ENCODE measurements around the gene HMG20B. TPM values are rescaled to one million over a fixed set of nuclear protein-coding genes. Genes with fewer than 3 reads are reported as not detected.

Gene HMG20B
- total RNA-seq, 1 experiment from 2014 or later = 115 TPM

GRCh38 chr19:3537101-3537437, 35.7 kb upstream of the HMG20B start:
- Histone ChIP-seq H3K9me2 (ENCODE audit: insufficient read depth) (no peaks in the 10 kb centered on the region), H3F3A (ENCODE audit: insufficient read depth, low read depth) (peaks cover 2% of the 10 kb centered on the region; the same call in 1 of the 2 replicates), H3K36me3 (ENCODE audit: low read depth) (no peaks in the 10 kb centered on the region), H3K27ac (no peak overlapping the region), H3K4me3 (no peak overlapping the region), H3K4me2 (no peak overlapping the region), H2AFZ (no peak overlapping the region), H3K79me2 (ENCODE audit: low read depth) (no peaks in the 10 kb centered on the region), H3K27me3 (ENCODE audit: insufficient read depth, low read depth) (no peaks in the 10 kb centered on the region), H3K9me3 (ENCODE audit: insufficient read depth, low read depth) (no peaks in the 10 kb centered on the region), H3K4me1 (replicated peaks; ENCODE audit: insufficient read depth) (no peaks in the 10 kb centered on the region), H4K20me1 (ENCODE audit: insufficient read depth) (no peaks in the 10 kb centered on the region; the same call in 1 of the 2 replicates)
- DNase-seq = no peak
- POLR2A ChIA-PET (ENCODE audit: unreplicated experiment) = no interaction called here
- CTCF ChIA-PET = no interaction called here
- BruUV-seq (replicated peaks) = no TSS peak
- intact Hi-C loops (cut with micrococcal nuclease; ENCODE audit: unreplicated experiment) = no loop called here
- TF ChIP-seq EZH2 (IDR thresholded peaks at IDR 0.05; ENCODE audit: low read depth) = no peak
- no peak for TF ChIP-seq CTCF (conservative IDR thresholded peaks at IDR 0.05)

- no peaks in the 10 kb centered on the region for H3K4me1 ChIP-seq (replicated peaks; ENCODE audit: insufficient read depth)
- H3K4me3 ChIP-seq = no peak overlapping the region
- TF ChIP-seq CTCF (conservative IDR thresholded peaks at IDR 0.05) (no peak), EZH2 (IDR thresholded peaks at IDR 0.05; ENCODE audit: low read depth) (no peak)
- CTCF ChIA-PET = no interaction called here
- POLR2A ChIA-PET (ENCODE audit: unreplicated experiment) = no interaction called here
- no peaks in the 10 kb centered on the region; the same call in 1 of the 2 replicates for H4K20me1 ChIP-seq (ENCODE audit: insufficient read depth)
- H3K9me2 ChIP-seq (ENCODE audit: insufficient read depth) = no peaks in the 10 kb centered on the region
- H2AFZ ChIP-seq = no peak overlapping the region
- no peaks in the 10 kb centered on the region for H3K36me3 ChIP-seq (ENCODE audit: low read depth)
- BruUV-seq (replicated peaks) = no TSS peak
- no peaks in the 10 kb centered on the region for H3K27me3 ChIP-seq (ENCODE audit: insufficient read depth, low read depth)
- no peak overlapping the region for H3K27ac ChIP-seq
- intact Hi-C loops (cut with micrococcal nuclease; ENCODE audit: unreplicated experiment) = no loop called here
- H3K79me2 ChIP-seq (ENCODE audit: low read depth) = no peaks in the 10 kb centered on the region
- H3F3A ChIP-seq (ENCODE audit: insufficient read depth, low read depth) = peaks cover 4% of the 10 kb centered on the region; the same call in 1 of the 2 replicates
- no peak for DNase-seq
- no peak overlapping the region for H3K4me2 ChIP-seq
- H3K9me3 ChIP-seq (ENCODE audit: insufficient read depth, low read depth) = no peaks in the 10 kb centered on the region
Observed at GRCh38 chr19:3537438-3538240, 35.1 kb upstream of the HMG20B start.

- no peaks in the 10 kb centered on the region for H3K9me3 ChIP-seq (ENCODE audit: insufficient read depth, low read depth)
- DNase-seq = no peak
- intact Hi-C loops (cut with micrococcal nuclease; ENCODE audit: unreplicated experiment) = no loop called here
- H3K36me3 ChIP-seq (ENCODE audit: low read depth) = no peaks in the 10 kb centered on the region
- H3K4me2 ChIP-seq = no peak overlapping the region
- H3K79me2 ChIP-seq (ENCODE audit: low read depth) = no peaks in the 10 kb centered on the region
- no TSS peak for BruUV-seq (replicated peaks)
- H3K27me3 ChIP-seq (ENCODE audit: insufficient read depth, low read depth) = no peaks in the 10 kb centered on the region
- H2AFZ ChIP-seq = no peak overlapping the region
- no peaks in the 10 kb centered on the region for H3K9me2 ChIP-seq (ENCODE audit: insufficient read depth)
- no peaks in the 10 kb centered on the region; the same call in 1 of the 2 replicates for H4K20me1 ChIP-seq (ENCODE audit: insufficient read depth)
- H3K4me3 ChIP-seq = no peak overlapping the region
- CTCF ChIA-PET = no interaction called here
- no peak for TF ChIP-seq EZH2 (IDR thresholded peaks at IDR 0.05; ENCODE audit: low read depth)
- no peak for TF ChIP-seq CTCF (conservative IDR thresholded peaks at IDR 0.05)
- H3F3A ChIP-seq (ENCODE audit: insufficient read depth, low read depth) = peaks cover 4% of the 10 kb centered on the region; the same call in 1 of the 2 replicates
- H3K27ac ChIP-seq = no peak overlapping the region
- POLR2A ChIA-PET (ENCODE audit: unreplicated experiment) = no interaction called here
- H3K4me1 ChIP-seq (replicated peaks; ENCODE audit: insufficient read depth) = no peaks in the 10 kb centered on the region
Observed at GRCh38 chr19:3538258-3538929, 34.4 kb upstream of the HMG20B start.

Measured in PC-9 (cell line).